ENCODE data around the gene C1orf52.

- TF ChIP-seq TCF7 (IDR thresholded peaks at IDR 0.05; ENCODE audit: low read depth) (no peak), MAX (IDR thresholded peaks at IDR 0.05) (no peak), CREB1 (IDR thresholded peaks at IDR 0.05) (no peak), CREB1 (CRISPR knock-in tag; IDR thresholded peaks at IDR 0.05) (no peak), MXI1 (IDR thresholded peaks at IDR 0.05; ENCODE audit: borderline replicate concordance, low read depth, low read length) (no peak)
Observed at GRCh38 chr1:85219853-85220610, 39.4 kb downstream of the C1orf52 start.

All from HepG2 (cell line).